Hepatic stellate cell (primary cell): ENCODE results near the gene KLK7.

Experiments
- DNase-seq: peaks from one replicate; pipeline ENCODE4 v3.0.0; 2011; ENCODE audit warnings: low spot score

Gene KLK7

GRCh38 chr19:50932018-50932689 lies 51.6 kb downstream of the KLK7 start:
- DNase-seq = no peak

- no peak for DNase-seq
Observed at GRCh38 chr19:50931023-50931422, 52.7 kb downstream of the KLK7 start.

GRCh38 chr19:50928831-50929230 lies 54.9 kb downstream of the KLK7 start:
- no peak for DNase-seq
